NAMALWA (cell line): Measurements from ENCODE around the gene FCAMR.

ENCODE experiments used
- DNase-seq: peaks from one replicate; pipeline ENCODE4 v3.0.0-alpha.2; 2015; ENCODE audit warnings: low spot score

Gene FCAMR

DNA sequence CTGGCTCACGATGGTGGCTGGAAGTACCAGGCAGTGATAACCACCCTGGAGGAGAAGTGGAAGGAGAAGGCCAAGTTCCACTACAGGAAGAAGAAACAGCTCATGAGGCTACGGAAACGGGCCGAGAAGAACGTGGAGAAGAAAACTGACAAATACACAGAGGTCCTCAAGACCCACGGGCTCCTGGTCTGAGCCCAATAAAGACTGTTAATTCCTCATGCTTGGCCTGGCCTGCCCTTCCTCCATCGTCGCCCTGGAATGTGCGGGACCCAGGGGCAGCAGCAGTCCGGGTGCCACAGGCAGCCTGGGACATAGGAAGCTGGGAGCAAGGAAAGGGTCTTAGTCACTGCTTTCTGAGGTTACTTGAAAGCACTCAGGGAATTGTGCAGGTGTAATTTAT is 62.2 kb downstream of the FCAMR start:
- DNase-seq: no peak
